Measurements from ENCODE around the gene MAST1. TPM values are rescaled to one million over a fixed set of nuclear protein-coding genes. Genes with fewer than 3 reads are reported as not detected.

Gene MAST1
- total RNA-seq, 4 donors from 2014 or later = 1.2 TPM; not detected in 3

- no peak overlapping the region for H3K4me3 ChIP-seq
- no peaks in the 10 kb centered on the region for H3K36me3 ChIP-seq
- TF ChIP-seq POLR2A (IDR thresholded peaks at IDR 0.05) = no peak
- TF ChIP-seq CTCF (IDR thresholded peaks at IDR 0.05) = no peak
- H3K27ac ChIP-seq = no peak overlapping the region
- no peaks in the 10 kb centered on the region for H3K9me3 ChIP-seq
- intact Hi-C loops (cut with DNase I; ENCODE audit: low total_unique reads) = no loop called here
- no peaks in the 10 kb centered on the region for H3K27me3 ChIP-seq
- H3K4me1 ChIP-seq = no peaks in the 10 kb centered on the region
- no peak for DNase-seq
Measured at GRCh38 chr19:12922959-12923358, 84.6 kb downstream of the MAST1 start.

Small RNA genes within 50 kb of the gene (microRNA-seq; reads per million reads assigned to microRNA genes)
- gene MIR5695 (ENCODE audit: borderline microRNAs expressed, borderline replicate concordance) = not detected
- not detected for gene MIR6794 (ENCODE audit: borderline microRNAs expressed, borderline replicate concordance)

Small RNA genes within 50 kb of the gene (small RNA-seq; reads per million reads assigned to genes)
- not detected for gene MIR5695
- not detected for gene MIR6794

Other genes with a start within 250 kb of the MAST1 start
- 10 to 100 TPM in 2 of 4 donors, 1 to 10 TPM in 1, under 1 TPM in 1; 0.59 to 15.4 (median 8.1) TPM for gene ZNF490, start 227.7 kb upstream of the MAST1 start, total RNA-seq
- gene ZNF791, start 227.6 kb upstream of the MAST1 start, total RNA-seq = 10 to 100 TPM; 22.9 to 67.9 (median 37.1) TPM
- gene MAN2B1, start 171.8 kb upstream of the MAST1 start, total RNA-seq = 10 to 100 TPM; 15.9 to 54.1 (median 42.8) TPM
- 10 to 100 TPM in 2 of 4 donors, 1 to 10 TPM in 2; 1.5 to 24.7 (median 8.5) TPM for gene WDR83, start 171.7 kb upstream of the MAST1 start, total RNA-seq
- gene DHPS, start 156.6 kb upstream of the MAST1 start, total RNA-seq = 100 to 1,000 TPM in 2 of 4 donors, 10 to 100 TPM in 2; 70.9 to 125 (median 97.1) TPM
- not detected for gene GNG14, start 150.5 kb upstream of the MAST1 start, total RNA-seq
- 1 to 10 TPM in 2 of 4 donors, not detected in 2; 3.8 to 9.5 TPM for gene FBXW9, start 141.9 kb upstream of the MAST1 start, total RNA-seq
- gene TNPO2, start 114.6 kb upstream of the MAST1 start, total RNA-seq = 10 to 100 TPM; 29.7 to 92.9 (median 71.2) TPM
- gene TRIR, start 103.8 kb upstream of the MAST1 start, total RNA-seq = 100 to 1,000 TPM in 3 of 4 donors, 10 to 100 TPM in 1; 88.8 to 490 (median 244) TPM
- 10 to 100 TPM; 15.4 to 57.4 (median 36.4) TPM for gene GET3, start 101.0 kb upstream of the MAST1 start, total RNA-seq
- gene BEST2, start 86.7 kb upstream of the MAST1 start, total RNA-seq = under 1 TPM in 2 of 4 donors, not detected in 2; 0.14 to 0.29 TPM
- 10 to 100 TPM in 2 of 4 donors, 1 to 10 TPM in 1, under 1 TPM in 1; 0.59 to 37.5 (median 14.0) TPM for gene HOOK2, start 63.0 kb upstream of the MAST1 start, total RNA-seq
- gene JUNB, start 47.0 kb upstream of the MAST1 start, total RNA-seq = 100 to 1,000 TPM in 1 of 4 donors, 10 to 100 TPM in 3; 47.4 to 417 (median 81.5) TPM
- gene PRDX2, start 36.7 kb upstream of the MAST1 start, total RNA-seq = 100 to 1,000 TPM; 148 to 178 (median 163) TPM
- gene THSD8, start 36.4 kb upstream of the MAST1 start, total RNA-seq = 1 to 10 TPM in 1 of 4 donors, not detected in 3; 4.1 TPM
- 10 to 100 TPM in 1 of 4 donors, 1 to 10 TPM in 3; 2.3 to 18.9 (median 3.1) TPM for gene RNASEH2A, start 31.9 kb upstream of the MAST1 start, total RNA-seq
- gene RTBDN, start 3.9 kb upstream of the MAST1 start, total RNA-seq = not detected
- 10 to 100 TPM; 19.0 to 65.8 (median 31.0) TPM for gene DNASE2, start 42.9 kb downstream of the MAST1 start, total RNA-seq
- under 1 TPM in 2 of 4 donors, not detected in 2; 0.77 to 0.97 TPM for gene KLF1, start 48.7 kb downstream of the MAST1 start, total RNA-seq
- 10 to 100 TPM in 3 of 4 donors, 1 to 10 TPM in 1; 6.8 to 47.9 (median 18.2) TPM for gene GCDH, start 52.6 kb downstream of the MAST1 start, total RNA-seq
- gene SYCE2, start 80.8 kb downstream of the MAST1 start, total RNA-seq = under 1 TPM in 2 of 4 donors, not detected in 2; 0.41 to 0.49 TPM
- 10 to 100 TPM in 2 of 4 donors, 1 to 10 TPM in 2; 4.6 to 47.8 (median 20.5) TPM for gene FARSA, start 95.2 kb downstream of the MAST1 start, total RNA-seq
- gene CALR, start 100.1 kb downstream of the MAST1 start, total RNA-seq = 100 to 1,000 TPM; 166 to 616 (median 392) TPM
- gene RAD23A, start 107.3 kb downstream of the MAST1 start, total RNA-seq = 100 to 1,000 TPM in 1 of 4 donors, 10 to 100 TPM in 3; 13.3 to 105 (median 64.4) TPM
- gene GADD45GIP1, start 118.7 kb downstream of the MAST1 start, total RNA-seq = 10 to 100 TPM in 2 of 4 donors, 1 to 10 TPM in 2; 3.3 to 76.8 (median 12.8) TPM
- under 1 TPM in 1 of 4 donors, not detected in 3; 0.14 TPM for gene DAND5, start 131.1 kb downstream of the MAST1 start, total RNA-seq
- gene NFIX, start 157.0 kb downstream of the MAST1 start, total RNA-seq = 100 to 1,000 TPM in 2 of 4 donors, 10 to 100 TPM in 2; 27.4 to 381 (median 78.4) TPM